GM19193 (cell line): ENCODE results near the gene ALDH18A1.

ENCODE experiments used
- POLR2A ChIP-seq: IDR thresholded peaks from 4 replicates; pipeline ENCODE4 v1.6.1; 2011; ENCODE audit not compliant: insufficient read depth, insufficient read length; ENCODE audit errors: extremely low read depth

ALDH18A1 gene

GRCh38 chr10:95656291-95657164 lies at the start of gene ALDH18A1:
TSS of gene ALDH18A1 (minus strand) at chr10:95656711. CDS start at chr10:95653377, 3,334 bp downstream.
- peak; percentile 62 for TF ChIP-seq POLR2A

DNA sequence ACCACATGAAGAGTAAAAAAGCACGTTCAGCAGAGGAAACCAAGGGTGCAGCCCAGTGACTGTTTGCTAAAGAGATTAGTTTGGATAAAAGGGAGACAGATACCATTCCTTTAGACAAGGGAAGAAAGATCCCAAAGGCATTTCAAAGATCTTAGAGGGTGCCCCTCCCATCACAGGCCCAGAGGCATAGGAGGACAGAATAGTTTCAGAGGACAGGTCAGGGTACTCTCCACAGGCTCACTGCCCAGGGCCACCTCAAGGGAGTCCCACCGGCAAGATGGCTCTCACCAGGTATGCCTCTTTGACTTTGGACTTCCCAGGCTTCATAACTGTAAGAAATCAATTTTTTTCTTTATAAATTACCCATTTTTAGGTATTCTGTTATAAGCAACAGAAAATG lies 41.9 kb upstream of the ALDH18A1 start:
- no peak for TF ChIP-seq POLR2A

DNA sequence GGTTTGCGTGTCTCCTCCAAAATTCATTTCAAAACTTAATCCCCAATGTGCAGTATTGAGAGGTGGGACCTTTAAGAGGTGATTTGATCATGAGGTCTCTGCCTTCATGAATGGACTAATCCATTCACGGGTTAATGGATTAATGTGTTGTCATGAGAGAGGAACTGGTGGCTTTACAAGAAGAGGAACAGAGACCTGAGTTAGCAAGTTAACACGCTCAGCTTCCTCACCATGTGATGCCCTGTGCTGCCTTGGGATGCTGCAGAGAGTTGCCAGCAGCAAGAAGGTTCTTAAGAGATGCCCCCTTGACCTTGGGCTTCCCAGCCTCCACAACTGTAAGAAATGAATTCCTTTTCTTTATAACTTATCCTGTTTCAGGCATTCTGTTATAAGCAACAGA lies 40.9 kb upstream of the ALDH18A1 start:
- no peak for TF ChIP-seq POLR2A

DNA sequence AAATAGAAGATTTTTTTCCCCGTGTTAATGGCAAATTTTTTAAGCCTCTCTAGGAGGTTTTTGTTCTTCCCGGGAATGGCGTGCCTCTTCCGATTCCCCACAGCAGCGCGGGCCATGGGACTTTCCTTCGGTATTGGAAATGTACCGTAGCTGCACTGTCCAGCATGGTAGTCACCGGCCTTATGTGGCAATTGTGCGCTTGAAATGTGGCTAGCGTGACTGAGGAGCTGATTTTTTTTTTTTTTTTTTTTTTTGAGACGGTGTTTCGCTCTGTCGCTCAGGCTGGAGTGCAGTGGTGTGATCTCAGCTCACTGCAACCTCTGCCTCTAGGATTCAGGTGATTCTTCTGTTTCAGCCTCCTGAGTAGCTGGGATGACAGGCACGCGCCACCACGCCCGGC lies 38.2 kb upstream of the ALDH18A1 start:
- TF ChIP-seq POLR2A = peak; percentile 12

DNA sequence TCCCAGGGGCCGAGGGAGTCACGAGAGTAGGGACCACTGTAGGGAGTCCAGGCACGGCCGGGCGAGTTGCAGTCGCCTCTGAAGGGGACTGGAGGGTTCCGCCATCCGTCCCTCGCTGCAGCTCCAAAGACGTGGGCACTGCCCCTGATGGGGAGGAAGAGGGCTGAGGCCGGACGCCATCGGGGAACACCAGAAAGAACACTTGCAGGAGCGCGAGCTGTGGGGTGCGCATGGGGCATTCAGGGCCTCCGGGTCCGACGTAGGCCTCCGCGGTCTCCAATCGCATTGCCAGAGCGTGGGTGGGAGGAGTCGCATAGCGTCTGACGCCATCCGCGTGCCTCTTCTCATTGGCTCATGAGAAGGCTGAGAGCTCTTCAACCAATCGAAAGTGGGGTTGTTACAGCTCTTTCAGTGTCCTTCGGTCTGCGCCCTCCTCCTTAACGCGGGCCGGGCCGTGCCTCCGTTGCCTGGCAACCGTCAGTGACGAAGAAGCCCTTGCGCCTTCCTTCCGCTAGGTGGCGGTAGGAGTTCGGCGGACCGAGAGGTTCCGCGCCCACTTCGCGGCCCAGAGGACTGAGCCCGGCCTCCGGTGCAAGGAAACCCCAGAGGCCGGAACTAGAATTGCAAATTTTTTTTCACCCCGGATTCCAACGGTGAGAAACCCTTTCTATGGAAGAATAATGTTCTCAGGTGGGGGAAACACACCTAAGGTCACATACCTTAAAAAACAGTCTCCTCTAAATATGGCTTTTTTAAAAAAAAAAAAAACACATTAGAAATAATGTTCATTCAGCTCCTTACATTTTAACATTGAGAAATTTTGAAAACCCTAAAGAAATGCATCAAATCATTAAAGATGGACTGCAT lies 37.4 kb upstream of the ALDH18A1 start, which contains the start of gene TCTN3:
Gene TCTN3, minus strand, starts transcription at position 260 of the 867 bp plus-strand sequence. Its CDS starts 28 bp downstream, at position 232.
- TF ChIP-seq POLR2A = peak; percentile 76

- TF ChIP-seq POLR2A = no peak
Observed at GRCh38 chr10:95693071-95693667, 36.7 kb upstream of the ALDH18A1 start.

DNA sequence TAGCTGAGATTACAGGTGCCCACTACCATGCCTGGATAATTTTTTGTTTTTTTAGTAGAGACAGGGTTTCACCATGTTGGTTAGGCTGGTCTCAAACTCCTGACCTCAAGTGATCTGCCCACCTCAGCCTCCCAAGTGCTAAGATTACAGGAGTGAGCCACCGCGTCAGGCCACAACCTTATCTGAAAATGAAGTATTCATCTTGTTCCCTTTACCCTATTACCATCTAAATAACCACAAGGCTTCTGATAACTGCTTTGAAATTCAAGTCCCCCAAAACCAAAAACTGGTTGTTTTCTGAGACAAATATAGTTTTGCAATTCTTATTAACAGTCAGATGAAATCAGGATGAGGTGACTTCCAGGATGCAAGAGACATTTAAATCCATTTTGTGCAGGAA lies 34.8 kb upstream of the ALDH18A1 start:
- no peak for TF ChIP-seq POLR2A

- TF ChIP-seq POLR2A = no peak
Observed at GRCh38 chr10:95688648-95689047, 32.1 kb upstream of the ALDH18A1 start.

- TF ChIP-seq POLR2A = no peak
Observed at GRCh38 chr10:95683966-95684365, 27.5 kb upstream of the ALDH18A1 start.

- TF ChIP-seq POLR2A = no peak
Observed at GRCh38 chr10:95675403-95676116, 19.0 kb upstream of the ALDH18A1 start.

DNA sequence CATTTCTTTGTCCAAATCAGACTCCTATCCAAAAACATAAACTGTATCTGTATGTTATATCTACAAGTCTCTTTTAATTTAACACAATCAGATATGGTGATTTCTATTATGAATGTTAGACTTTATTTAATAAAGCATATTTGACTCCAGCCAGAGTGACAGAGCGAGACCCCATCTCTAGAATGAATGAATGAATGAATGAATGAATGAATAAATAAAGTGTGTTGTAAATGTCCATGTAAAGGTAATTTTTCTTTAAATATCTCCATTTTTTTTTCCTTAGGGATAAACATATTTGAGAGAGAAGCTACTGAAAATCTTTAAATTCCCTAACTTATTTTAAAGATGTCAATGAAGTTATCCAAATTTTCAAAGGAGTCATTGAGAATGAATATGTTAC lies 18.1 kb upstream of the ALDH18A1 start:
- TF ChIP-seq POLR2A = no peak

DNA sequence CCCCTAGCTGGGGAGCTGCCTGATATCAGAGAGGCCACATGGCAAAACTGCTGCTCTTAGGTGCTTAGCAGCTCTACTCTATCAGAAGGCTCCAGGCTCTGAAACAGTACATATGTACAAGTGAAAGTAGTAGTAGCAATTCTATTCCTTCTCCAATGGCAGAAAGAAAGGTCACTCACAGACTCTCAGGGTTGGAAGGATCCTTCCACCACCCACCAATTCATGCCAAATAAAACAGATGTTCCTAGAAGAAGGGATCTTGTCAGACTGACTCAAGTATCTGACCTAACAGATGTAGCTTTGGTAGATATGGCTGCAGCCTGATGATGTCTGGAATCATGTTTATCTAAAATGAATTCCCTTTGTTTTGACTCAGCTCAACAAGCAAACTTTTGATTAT lies 8.0 kb upstream of the ALDH18A1 start:
- no peak for TF ChIP-seq POLR2A

DNA sequence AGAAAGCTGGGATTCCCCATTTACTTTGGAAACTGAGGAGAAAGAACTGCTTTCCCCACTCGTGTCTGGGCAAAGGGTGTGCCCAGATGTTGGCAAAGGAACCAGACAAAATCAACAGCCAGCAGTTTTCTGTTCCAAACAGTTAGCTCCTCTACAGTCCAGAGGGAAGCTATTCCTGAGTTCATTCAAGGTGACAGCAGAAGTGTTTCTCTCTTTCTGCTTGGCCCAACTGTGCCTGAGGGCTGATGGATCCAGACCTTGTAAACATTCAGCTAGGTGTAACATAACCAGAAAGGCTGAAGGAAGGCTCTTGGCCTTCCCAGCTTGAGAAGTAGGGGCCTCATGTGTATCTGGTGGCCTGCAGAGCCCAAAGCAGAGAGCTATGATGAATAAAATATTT lies 7.0 kb upstream of the ALDH18A1 start:
- TF ChIP-seq POLR2A = no peak

GRCh38 chr10:95661818-95662217 lies 5.3 kb upstream of the ALDH18A1 start:
- TF ChIP-seq POLR2A = no peak
